Thoracic aorta (tissue), 2 donors: ENCODE data around the gene TRIM69. TPM values are rescaled to one million over a fixed set of nuclear protein-coding genes. Genes with fewer than 3 reads are reported as not detected.

Source experiments
- ATAC-seq: fragments of 150-250 bp; one replicate; pipeline ENCODE4 v1.8.0; 2017; ENCODE audit warnings: low read depth; ENCODE audit not compliant: insufficient number of reproducible peaks, low FRiP score
- DNase-seq: peaks from one replicate; pipeline ENCODE4 v3.0.0-alpha.2; 2020; ENCODE audit warnings: low spot score
- H3K27ac ChIP-seq, 2 donors: fragments of 200-600 bp; sonication (generic); 1 replicate in 1 of 2; 2 replicates in 1 of 2; pipeline ENCODE4 v1.5.1; 2016; ENCODE audit warnings: mild to moderate bottlenecking in 2 of 2, moderate library complexity in 2 of 2
- H3K27me3 ChIP-seq: fragments of 200-600 bp; sonication (generic); replicated peaks from 2 replicates; pipeline ENCODE4 v1.6.0; 2016; ENCODE audit warnings: mild to moderate bottlenecking; ENCODE audit not compliant: insufficient read depth
- H3K36me3 ChIP-seq: fragments of 200-600 bp; sonication (generic); one replicate; pipeline ENCODE4 v1.5.1; 2016
- H3K4me1 ChIP-seq, 2 donors: fragments of 200-600 bp; sonication (generic); 1 replicate in 1 of 2; 2 replicates in 1 of 2; pipeline versions ENCODE4 v1.5.1 to v1.6.0; 2016; ENCODE audit warnings: low read depth in 2 of 2, mild to moderate bottlenecking in 1 of 2; ENCODE audit not compliant: control insufficient read depth in 1 of 2
- H3K4me3 ChIP-seq: fragments of 200-600 bp; sonication (generic); 2 replicates; pipeline ENCODE4 v1.5.1; 2016; ENCODE audit warnings: mild to moderate bottlenecking
- H3K9me3 ChIP-seq: fragments of 200-600 bp; sonication (generic); 2 replicates; pipeline ENCODE4 v1.5.1; 2016
- total RNA-seq, 2 donors: library from RNA; depleted of rRNA; stranded (reverse); fragments of >200 nt; gene quantifications; one replicate each; pipeline versions ENCODE4 v1.1.0 to v1.2.3, GENCODE V29; 2016
- TF ChIP-seq, protein P1 (sequence below): fragments of 200-600 bp; sonication (generic); IDR thresholded peaks from one replicate; pipeline ENCODE4 v1.5.1; 2019; ENCODE audit warnings: antibody characterized with exemption

TRIM69 gene
- total RNA-seq, 2 donors from 2014 or later = 10.4 to 65.0 TPM

- peaks cover 13 to 47% of the 10 kb centered on the region in 2 donors for H3K4me1 ChIP-seq
- H3K4me3 ChIP-seq = peak overlapping the region; percentile 99
- DNase-seq = no peak
- H3K27ac ChIP-seq = peak overlapping the region; percentile 99
- no peaks in the 10 kb centered on the region for H3K9me3 ChIP-seq
- ATAC-seq = no peak
- no peaks in the 10 kb centered on the region for H3K27me3 ChIP-seq
- H3K36me3 ChIP-seq = peaks cover 27% of the 10 kb centered on the region
- TF ChIP-seq, protein P1, sequence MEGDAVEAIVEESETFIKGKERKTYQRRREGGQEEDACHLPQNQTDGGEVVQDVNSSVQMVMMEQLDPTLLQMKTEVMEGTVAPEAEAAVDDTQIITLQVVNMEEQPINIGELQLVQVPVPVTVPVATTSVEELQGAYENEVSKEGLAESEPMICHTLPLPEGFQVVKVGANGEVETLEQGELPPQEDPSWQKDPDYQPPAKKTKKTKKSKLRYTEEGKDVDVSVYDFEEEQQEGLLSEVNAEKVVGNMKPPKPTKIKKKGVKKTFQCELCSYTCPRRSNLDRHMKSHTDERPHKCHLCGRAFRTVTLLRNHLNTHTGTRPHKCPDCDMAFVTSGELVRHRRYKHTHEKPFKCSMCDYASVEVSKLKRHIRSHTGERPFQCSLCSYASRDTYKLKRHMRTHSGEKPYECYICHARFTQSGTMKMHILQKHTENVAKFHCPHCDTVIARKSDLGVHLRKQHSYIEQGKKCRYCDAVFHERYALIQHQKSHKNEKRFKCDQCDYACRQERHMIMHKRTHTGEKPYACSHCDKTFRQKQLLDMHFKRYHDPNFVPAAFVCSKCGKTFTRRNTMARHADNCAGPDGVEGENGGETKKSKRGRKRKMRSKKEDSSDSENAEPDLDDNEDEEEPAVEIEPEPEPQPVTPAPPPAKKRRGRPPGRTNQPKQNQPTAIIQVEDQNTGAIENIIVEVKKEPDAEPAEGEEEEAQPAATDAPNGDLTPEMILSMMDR = no peak
These were observed 23.0 kb upstream of the TRIM69 start for GRCh38 chr15:44713006-44713966.

DNA sequence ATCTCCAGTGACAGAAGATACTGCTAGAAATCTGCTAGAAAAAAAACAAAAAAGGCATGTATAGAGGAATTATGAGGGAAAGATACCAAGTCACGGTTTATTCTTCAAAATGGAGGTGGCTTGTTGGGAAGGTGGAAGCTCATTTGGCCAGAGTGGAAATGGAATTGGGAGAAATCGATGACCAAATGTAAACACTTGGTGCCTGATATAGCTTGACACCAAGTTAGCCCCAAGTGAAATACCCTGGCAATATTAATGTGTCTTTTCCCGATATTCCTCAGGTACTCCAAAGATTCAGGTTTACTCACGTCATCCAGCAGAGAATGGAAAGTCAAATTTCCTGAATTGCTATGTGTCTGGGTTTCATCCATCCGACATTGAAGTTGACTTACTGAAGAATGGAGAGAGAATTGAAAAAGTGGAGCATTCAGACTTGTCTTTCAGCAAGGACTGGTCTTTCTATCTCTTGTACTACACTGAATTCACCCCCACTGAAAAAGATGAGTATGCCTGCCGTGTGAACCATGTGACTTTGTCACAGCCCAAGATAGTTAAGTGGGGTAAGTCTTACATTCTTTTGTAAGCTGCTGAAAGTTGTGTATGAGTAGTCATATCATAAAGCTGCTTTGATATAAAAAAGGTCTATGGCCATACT, 21.1 kb upstream of the TRIM69 start:
- ATAC-seq = no peak
- TF ChIP-seq, protein P1 = no peak
- DNase-seq = no peak
- Histone ChIP-seq H3K36me3 (peaks cover 33% of the 10 kb centered on the region), H3K4me3 (peak overlapping the region; percentile 4), H3K4me1 (peaks cover 13 to 42% of the 10 kb centered on the region in 2 donors), H3K9me3 (no peaks in the 10 kb centered on the region), H3K27ac (no peak overlapping the region), H3K27me3 (no peaks in the 10 kb centered on the region)

- peaks cover 13 to 37% of the 10 kb centered on the region in 2 donors for H3K4me1 ChIP-seq
- TF ChIP-seq, protein P1 = no peak
- peaks cover 33% of the 10 kb centered on the region for H3K36me3 ChIP-seq
- ATAC-seq (no peak), DNase-seq (no peak)
- H3K27me3 ChIP-seq = no peaks in the 10 kb centered on the region
- H3K9me3 ChIP-seq = no peaks in the 10 kb centered on the region
- H3K4me3 ChIP-seq = peak overlapping the region; percentile 4
- H3K27ac ChIP-seq = no peak overlapping the region
These were observed 20.5 kb upstream of the TRIM69 start for GRCh38 chr15:44715797-44716334.

- no peaks in the 10 kb centered on the region for H3K9me3 ChIP-seq
- TF ChIP-seq, protein P1 = no peak
- peaks cover 15 to 37% of the 10 kb centered on the region in 2 donors for H3K4me1 ChIP-seq
- no peak overlapping the region for H3K27ac ChIP-seq
- DNase-seq (no peak), ATAC-seq (no peak)
- H3K27me3 ChIP-seq = no peaks in the 10 kb centered on the region
- peaks cover 33% of the 10 kb centered on the region for H3K36me3 ChIP-seq
- H3K4me3 ChIP-seq = no peak overlapping the region
These were observed 19.2 kb upstream of the TRIM69 start for GRCh38 chr15:44716983-44717602.
